Measurements from ENCODE around the gene MAST2. TPM values are rescaled to one million over a fixed set of nuclear protein-coding genes. Genes with fewer than 3 reads are reported as not detected.

The MAST2 gene
- total and polyA plus RNA-seq, 9 of the 15 experiments (the other 6 are each of a cell fraction or from before 2014, with no cell fraction given) = 0.73 to 32.0 (median 17.8) TPM

DNA sequence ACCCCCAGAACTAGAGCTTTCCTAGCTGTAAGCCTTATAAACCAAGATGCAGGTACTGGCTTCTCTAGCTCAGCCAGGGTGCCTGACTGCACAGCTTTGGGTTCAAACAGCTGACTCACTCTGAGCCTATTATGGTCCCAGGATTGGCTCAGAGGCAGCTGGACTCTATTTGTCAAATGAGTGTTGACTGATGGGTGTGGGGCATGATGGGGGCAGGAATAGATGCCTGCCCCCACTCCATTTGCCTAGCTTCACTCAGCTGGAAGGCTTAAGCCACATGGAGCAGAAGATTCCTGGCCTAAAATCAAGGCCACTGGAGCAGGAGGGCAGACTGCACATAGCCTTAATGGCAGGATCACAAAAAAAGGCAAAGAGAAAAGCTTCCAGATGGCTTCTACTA lies 238.6 kb downstream of the MAST2 start (continued):
- TF ChIP-seq ZNF41 (CRISPR knock-in tag; conservative IDR thresholded peaks at IDR 0.05) (no peak), PBX2 (CRISPR knock-in tag; IDR thresholded peaks at IDR 0.05; ENCODE audit: low read depth) (no peak), PBX2 (tag; conservative IDR thresholded peaks at IDR 0.05; ENCODE audit: low read depth) (peak; percentile 44; the same call in 1 of the 2 replicates), USF1 (CRISPR knock-in tag; IDR thresholded peaks at IDR 0.05) (no peak), CBX8 (IDR thresholded peaks at IDR 0.05; ENCODE audit: borderline replicate concordance, extremely low read depth, low read depth, low read length, poor library complexity, severe bottlenecking) (no peak), NFE2 (IDR thresholded peaks at IDR 0.05; ENCODE audit: low read depth) (0 out of 2 replicates have a peak, but pooled peaks have one; percentile 13), NEUROD1 (IDR thresholded peaks at IDR 0.05; ENCODE audit: borderline replicate concordance, low read depth, low read length, partially characterized antibody) (no peak), ELF1 (tag; IDR thresholded peaks at IDR 0.05) (no peak), CHD4 (IDR thresholded peaks at IDR 0.05; ENCODE audit: insufficient read depth, insufficient replicate concordance, low read depth, low read length, poor library complexity, severe bottlenecking) (no peak), ETV5 (CRISPR knock-in tag; IDR thresholded peaks at IDR 0.05; ENCODE audit: low read depth) (no peak), GTF2E2 (tag; IDR thresholded peaks at IDR 0.05) (no peak), POLR2H (tag; IDR thresholded peaks at IDR 0.05; ENCODE audit: low read depth) (no peak), HOXB6 (CRISPR knock-in tag; IDR thresholded peaks at IDR 0.05; ENCODE audit: borderline replicate concordance) (no peak)
- TF ChIP-seq, protein P1, sequence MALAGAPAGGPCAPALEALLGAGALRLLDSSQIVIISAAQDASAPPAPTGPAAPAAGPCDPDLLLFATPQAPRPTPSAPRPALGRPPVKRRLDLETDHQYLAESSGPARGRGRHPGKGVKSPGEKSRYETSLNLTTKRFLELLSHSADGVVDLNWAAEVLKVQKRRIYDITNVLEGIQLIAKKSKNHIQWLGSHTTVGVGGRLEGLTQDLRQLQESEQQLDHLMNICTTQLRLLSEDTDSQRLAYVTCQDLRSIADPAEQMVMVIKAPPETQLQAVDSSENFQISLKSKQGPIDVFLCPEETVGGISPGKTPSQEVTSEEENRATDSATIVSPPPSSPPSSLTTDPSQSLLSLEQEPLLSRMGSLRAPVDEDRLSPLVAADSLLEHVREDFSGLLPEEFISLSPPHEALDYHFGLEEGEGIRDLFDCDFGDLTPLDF (CRISPR knock-in tag; IDR thresholded peaks at IDR 0.05) = no peak
- TF ChIP-seq, protein P2, sequence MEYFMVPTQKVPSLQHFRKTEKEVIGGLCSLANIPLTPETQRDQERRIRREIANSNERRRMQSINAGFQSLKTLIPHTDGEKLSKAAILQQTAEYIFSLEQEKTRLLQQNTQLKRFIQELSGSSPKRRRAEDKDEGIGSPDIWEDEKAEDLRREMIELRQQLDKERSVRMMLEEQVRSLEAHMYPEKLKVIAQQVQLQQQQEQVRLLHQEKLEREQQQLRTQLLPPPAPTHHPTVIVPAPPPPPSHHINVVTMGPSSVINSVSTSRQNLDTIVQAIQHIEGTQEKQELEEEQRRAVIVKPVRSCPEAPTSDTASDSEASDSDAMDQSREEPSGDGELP (CRISPR knock-in tag; IDR thresholded peaks at IDR 0.05; ENCODE audit: borderline replicate concordance) = 0 out of 2 replicates have a peak, but pooled peaks have one; percentile 13
